Measurements from ENCODE around the gene RSRP1.

Gene RSRP1

GRCh38 chr1:25220666-25221065 lies 26.6 kb downstream of the RSRP1 start:
- H3K4me1 ChIP-seq, result no peaks in the 10 kb centered on the region
- TF ChIP-seq CTCF (IDR thresholded peaks at IDR 0.05), result no peak

GRCh38 chr1:25219661-25220251 lies 27.5 kb downstream of the RSRP1 start:
- Histone ChIP-seq H2AFZ (no peak overlapping the region), H3K27ac (no peak overlapping the region), H3K9me3 (ENCODE audit: control insufficient read depth, low read length) (no peaks in the 10 kb centered on the region), H3K9ac (no peak overlapping the region), H3K4me1 (no peaks in the 10 kb centered on the region), H3K27me3 (ENCODE audit: control insufficient read depth, insufficient read depth, low read length) (no peaks in the 10 kb centered on the region), H3K4me2 (ENCODE audit: low read length) (no peak overlapping the region), H3K4me3 (ENCODE audit: low read depth, low read length) (no peak overlapping the region), H3K79me2 (no peaks in the 10 kb centered on the region), H3K36me3 (ENCODE audit: control insufficient read depth, insufficient read depth, low read length) (peaks cover 2% of the 10 kb centered on the region)
- TF ChIP-seq CTCF (IDR thresholded peaks at IDR 0.05), result no peak

More at GRCh38 chr1:25220666-25221065, 26.6 kb downstream of the RSRP1 start:
- no peaks in the 10 kb centered on the region for H3K79me2 ChIP-seq
- H3K4me3 ChIP-seq (ENCODE audit: low read depth, low read length), result no peak overlapping the region
- H3K27ac ChIP-seq, result no peak overlapping the region
- no peak overlapping the region for H3K9ac ChIP-seq
- H2AFZ ChIP-seq, result no peak overlapping the region
- H3K4me2 ChIP-seq (ENCODE audit: low read length), result no peak overlapping the region
- no peaks in the 10 kb centered on the region for H3K9me3 ChIP-seq (ENCODE audit: control insufficient read depth, low read length)
- H3K36me3 ChIP-seq (ENCODE audit: control insufficient read depth, insufficient read depth, low read length), result peaks cover 2% of the 10 kb centered on the region
- no peaks in the 10 kb centered on the region for H3K27me3 ChIP-seq (ENCODE audit: control insufficient read depth, insufficient read depth, low read length)

- Histone ChIP-seq H3K79me2 (no peaks in the 10 kb centered on the region), H2AFZ (no peak overlapping the region), H3K27ac (no peak overlapping the region), H3K4me3 (ENCODE audit: low read depth, low read length) (no peak overlapping the region), H3K9ac (no peak overlapping the region), H3K4me1 (no peaks in the 10 kb centered on the region), H3K4me2 (ENCODE audit: low read length) (no peak overlapping the region), H3K9me3 (ENCODE audit: control insufficient read depth, low read length) (no peaks in the 10 kb centered on the region), H3K27me3 (ENCODE audit: control insufficient read depth, insufficient read depth, low read length) (no peaks in the 10 kb centered on the region), H3K36me3 (ENCODE audit: control insufficient read depth, insufficient read depth, low read length) (no peaks in the 10 kb centered on the region)
- no peak for TF ChIP-seq CTCF (IDR thresholded peaks at IDR 0.05)
Measured at GRCh38 chr1:25217598-25218232, 29.5 kb downstream of the RSRP1 start.

- H2AFZ ChIP-seq, result no peak overlapping the region
- no peak overlapping the region for H3K9ac ChIP-seq
- no peaks in the 10 kb centered on the region for H3K4me1 ChIP-seq
- no peaks in the 10 kb centered on the region for H3K9me3 ChIP-seq (ENCODE audit: control insufficient read depth, low read length)
- no peak overlapping the region for H3K4me2 ChIP-seq (ENCODE audit: low read length)
- TF ChIP-seq CTCF (IDR thresholded peaks at IDR 0.05), result no peak
- H3K79me2 ChIP-seq, result no peaks in the 10 kb centered on the region
- H3K27ac ChIP-seq, result no peak overlapping the region
- no peak overlapping the region for H3K4me3 ChIP-seq (ENCODE audit: low read depth, low read length)
- H3K27me3 ChIP-seq (ENCODE audit: control insufficient read depth, insufficient read depth, low read length), result no peaks in the 10 kb centered on the region
- H3K36me3 ChIP-seq (ENCODE audit: control insufficient read depth, insufficient read depth, low read length), result no peaks in the 10 kb centered on the region
Measured at GRCh38 chr1:25217015-25217414, 30.2 kb downstream of the RSRP1 start.

GRCh38 chr1:25216123-25216522 lies 31.1 kb downstream of the RSRP1 start:
- no peak overlapping the region for H2AFZ ChIP-seq
- no peak overlapping the region for H3K27ac ChIP-seq
- TF ChIP-seq CTCF (IDR thresholded peaks at IDR 0.05), result no peak
- H3K4me3 ChIP-seq (ENCODE audit: low read depth, low read length), result no peak overlapping the region
- H3K9me3 ChIP-seq (ENCODE audit: control insufficient read depth, low read length), result no peaks in the 10 kb centered on the region
- no peak overlapping the region for H3K4me2 ChIP-seq (ENCODE audit: low read length)
- H3K4me1 ChIP-seq, result no peaks in the 10 kb centered on the region
- H3K9ac ChIP-seq, result no peak overlapping the region
- H3K79me2 ChIP-seq, result no peaks in the 10 kb centered on the region
- H3K27me3 ChIP-seq (ENCODE audit: control insufficient read depth, insufficient read depth, low read length), result no peaks in the 10 kb centered on the region
- no peaks in the 10 kb centered on the region for H3K36me3 ChIP-seq (ENCODE audit: control insufficient read depth, insufficient read depth, low read length)

All from parathyroid adenoma (tissue), 2 donors.